Adrenal gland (tissue), 12 donors: Measurements from ENCODE around the gene SPNS3. TPM values are rescaled to one million over a fixed set of nuclear protein-coding genes. Genes with fewer than 3 reads are reported as not detected.

Experiments used
- DNase-seq, 7 donors: peaks; one replicate each; pipeline ENCODE4 v3.0.0-alpha.2; 2019 to 2020
- H3K27ac ChIP-seq, 5 donors: fragments of 200-600 bp; sonication (generic) in 4 of 5; 1 replicate in 3 of 5; 2 replicates in 2 of 5; pipeline versions ENCODE4 v1.5.1 to v1.8.0; 2016 to 2020; ENCODE audit warnings: mild to moderate bottlenecking in 1 of 5
- H3K27me3 ChIP-seq: fragments of 200-600 bp; 2 replicates; pipeline ENCODE4 v1.8.0; 2021
- H3K36me3 ChIP-seq, 2 donors: fragments of 200-600 bp; replicated peaks in 1 of 2; 1 replicate in 1 of 2; 2 replicates in 1 of 2; pipeline versions ENCODE4 v1.5.1 to v1.8.0; 2018 to 2022
- H3K4me1 ChIP-seq, 2 donors: fragments of 200-600 bp; replicated peaks in 1 of 2; 1 replicate in 1 of 2; 2 replicates in 1 of 2; pipeline versions ENCODE4 v1.5.1 to v1.8.0; 2018 to 2021
- H3K4me3 ChIP-seq, 4 donors: fragments of 200-600 bp; sonication (generic) in 3 of 4; one replicate each; pipeline ENCODE4 v1.5.1; 2016 to 2018
- H3K9me3 ChIP-seq, 3 donors: fragments of 200-600 bp; sonication (generic) in 1 of 3; replicated peaks in 1 of 3; 1 replicate in 2 of 3; 2 replicates in 1 of 3; pipeline versions ENCODE4 v1.5.1 to v1.8.0; 2016 to 2021
- CTCF ChIP-seq, 6 experiments: fragments of 450-650 bp in 4 of 6; fragments of 200-600 bp in 2 of 6; sonication (generic) in 1 of 6; IDR thresholded peaks; 1 replicate in 5 of 6; 2 replicates in 1 of 6; pipeline versions ENCODE4 v1.5.1 to v1.8.0; 2016 to 2021; ENCODE audit warnings: antibody characterized with exemption in 6 of 6, mild to moderate bottlenecking in 2 of 6, moderate library complexity in 1 of 6
- POLR2A ChIP-seq, 2 donors: fragments of 450-650 bp; IDR thresholded peaks; one replicate each; pipeline ENCODE4 v1.6.1; 2017; ENCODE audit warnings: antibody characterized with exemption in 2 of 2, mild to moderate bottlenecking in 2 of 2, moderate library complexity in 1 of 2
- WGBS, 4 donors: extraction: QIAGEN DNeasy Blood & Tissue Kit in 2 of 4; methylation state at CpG; one replicate each; pipeline versions ENCODE4 v1.1.5 to v1.1.7; 2013 to 2017; 5-methylcytosine and 5-hydroxymethylcytosine counted together
- intact Hi-C, 2 donors: fragments of 100-400 bp; cut with DNase I; formaldehyde crosslinking; loops; one replicate each; pipeline versions ENCODE4 v1.14.1 to v1.15.0; 2022 to 2023
- polyA plus RNA-seq, 3 donors: library from polyadenylated mRNA; stranded (reverse); fragments of 200-250 nt in 2 of 3; fragments of 350-450 nt in 1 of 3; fragmentation: Illumina TruSeq in 1 of 3; extraction: RNeasy Lipid Tissue Mini Kit (QIAGEN cat#74804) in 1 of 3; gene quantifications; one replicate each; pipeline ENCODE4 v1.2.3, GENCODE V29; 2013 to 2014
- total RNA-seq, 9 donors: library from RNA; depleted of rRNA in 4 of 9; stranded (reverse); fragments of >200 nt in 4 of 9; fragments of 120-200 nt in 1 of 9; fragmentation: NEBNext Ultra II Directional in 1 of 9; extraction: Animal tissue kit (Norgen Biotek cat#: 25700) in 1 of 9; gene quantifications; one replicate each; pipeline versions ENCODE4 v1.1.0 to v1.2.4, GENCODE V29; 2013 to 2023
- donor health status: healthy with polysubstance abuse.
- donor health status: Bipolar disorder and iron deficiency.
- donor health status: DM: yes; HTN: yes; CAD: no.
- donor health status: DM: no; HTN: no; CAD: no.
- donor health status: DM: no; HTN: no; CAD: no.
- donor health status: DM: yes; HTN: yes; CAD: no.

SPNS3 gene
- total and polyA plus RNA-seq, 12 donors = 0.33 to 10.5 (median 4.3) TPM

- DNase-seq = no peak
- WGBS, 4 donors = 84 to 94% (median 89%) methylated on average over 8 to 9 of the region's 9 CpGs
- intact Hi-C loops = no loop called here
Measured at GRCh38 chr17:4453812-4454591, 20.3 kb downstream of the SPNS3 start.

GRCh38 chr17:4460661-4461060 lies 26.9 kb downstream of the SPNS3 start:
- no peaks in the 10 kb centered on the region for H3K36me3 ChIP-seq
- TF ChIP-seq CTCF (IDR thresholded peaks at IDR 0.05) (no peak), POLR2A (IDR thresholded peaks at IDR 0.05) (no peak)
- H3K27ac ChIP-seq = no peak overlapping the region
- H3K9me3 ChIP-seq = no peaks in the 10 kb centered on the region
- H3K4me1 ChIP-seq = no peaks in the 10 kb centered on the region
- WGBS, 4 donors = 52 to 63% (median 56%) methylated on average over 5 of the region's 5 CpGs
- intact Hi-C loops = no loop called here
- H3K4me3 ChIP-seq = no peak overlapping the region
- no peak for DNase-seq
- no peaks in the 10 kb centered on the region for H3K27me3 ChIP-seq

More at GRCh38 chr17:4453812-4454591, 20.3 kb downstream of the SPNS3 start:
- no peak overlapping the region for H3K27ac ChIP-seq
- H3K4me1 ChIP-seq = no peaks in the 10 kb centered on the region
- no peaks in the 10 kb centered on the region for H3K27me3 ChIP-seq
- no peak overlapping the region for H3K4me3 ChIP-seq
- H3K9me3 ChIP-seq = no peaks in the 10 kb centered on the region
- TF ChIP-seq POLR2A (IDR thresholded peaks at IDR 0.05) (no peak), CTCF (IDR thresholded peaks at IDR 0.05) (no peak)
- no peaks in the 10 kb centered on the region for H3K36me3 ChIP-seq

DNA sequence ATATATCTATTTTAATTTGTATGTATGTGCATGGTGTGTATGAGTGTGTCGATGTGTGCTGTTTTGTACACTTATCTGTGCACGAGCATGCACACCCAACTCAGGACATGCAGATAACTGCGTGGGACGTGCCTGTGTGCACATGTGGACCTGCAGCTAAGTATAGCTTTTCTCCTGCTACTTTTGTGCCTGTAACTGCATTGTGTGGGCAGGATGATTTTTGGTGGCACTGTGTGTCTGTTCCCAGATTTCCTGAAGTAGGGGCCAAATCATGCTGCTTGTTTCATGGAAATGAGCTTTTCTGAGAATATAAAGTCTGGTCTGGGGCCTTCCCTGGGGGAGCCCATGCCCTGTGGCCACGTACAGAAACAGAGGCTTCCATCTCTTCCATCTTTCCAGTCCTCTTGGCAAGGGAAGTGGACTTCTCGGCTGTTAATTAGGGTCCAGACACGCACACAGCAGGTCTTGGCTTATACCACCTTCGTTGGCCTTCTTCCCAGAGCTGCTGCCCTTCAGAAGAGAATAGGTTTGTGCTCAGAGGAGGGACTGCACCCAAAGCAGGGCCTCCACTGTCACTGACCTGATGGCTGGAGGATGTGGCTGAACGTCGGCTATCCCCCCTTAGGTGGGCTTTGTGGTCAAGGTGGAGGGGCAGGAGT lies 30.2 kb downstream of the SPNS3 start:
- H3K9me3 ChIP-seq = no peaks in the 10 kb centered on the region
- H3K27me3 ChIP-seq = no peaks in the 10 kb centered on the region
- no peaks in the 10 kb centered on the region for H3K4me1 ChIP-seq
- 69 to 78% (median 75%) methylated on average over 9 to 10 of the region's 10 CpGs for WGBS, 4 donors
- H3K27ac ChIP-seq = no peak overlapping the region
- no peaks in the 10 kb centered on the region for H3K36me3 ChIP-seq
- TF ChIP-seq CTCF (IDR thresholded peaks at IDR 0.05) (no peak), POLR2A (IDR thresholded peaks at IDR 0.05) (no peak)
- no peak overlapping the region for H3K4me3 ChIP-seq
- intact Hi-C loops = no loop called here
- no peak for DNase-seq

DNA sequence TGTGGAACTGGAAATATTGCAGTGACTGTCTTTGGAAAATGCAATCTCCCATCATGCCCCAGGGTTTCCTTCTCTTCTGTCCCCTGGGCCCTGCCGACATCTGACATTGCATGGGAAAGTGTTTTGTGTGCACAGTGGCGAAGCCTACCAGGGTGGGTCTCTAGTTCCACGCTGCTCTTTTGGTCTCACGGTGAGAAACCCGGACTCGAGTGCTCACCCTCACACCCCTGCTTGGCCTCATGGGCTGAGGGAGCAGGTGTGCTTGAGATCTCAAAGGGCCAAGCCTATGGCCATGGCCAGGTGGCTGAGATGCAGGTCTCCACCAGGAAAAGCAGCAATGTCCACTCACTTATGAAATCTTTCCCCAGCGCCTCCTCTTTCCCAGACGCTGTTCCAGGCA lies 32.0 kb downstream of the SPNS3 start:
- 94 to 97% (median 95%) methylated on average over 8 of the region's 8 CpGs for whole genome bisulfite sequencing, 4 donors
- Histone ChIP-seq H3K4me3 (no peak overlapping the region), H3K9me3 (no peaks in the 10 kb centered on the region), H3K27me3 (no peaks in the 10 kb centered on the region), H3K4me1 (no peaks in the 10 kb centered on the region), H3K27ac (no peak overlapping the region), H3K36me3 (no peaks in the 10 kb centered on the region)
- intact Hi-C loops = no loop called here
- no peak for DNase-seq
- TF ChIP-seq CTCF (IDR thresholded peaks at IDR 0.05) = no peak
- no peak for TF ChIP-seq POLR2A (IDR thresholded peaks at IDR 0.05)
